H1 (cell line): ENCODE measurements around the gene EGFR. TPM values are rescaled to one million over a fixed set of nuclear protein-coding genes. Genes with fewer than 3 reads are reported as not detected.

Experiments used
- CTCF ChIA-PET: fragments of 300-600 bp; sonication (Branson Sonifier 250); formaldehyde crosslinking; loops from one replicate; lab custom pipeline; 2021; ENCODE audit not compliant: partially characterized antibody; lab: Charles Lee
- POLR2A ChIA-PET: fragments of 300-600 bp; sonication (Branson Sonifier 250); formaldehyde crosslinking; loops from one replicate; lab custom pipeline; 2021; ENCODE audit warnings: inconsistent platforms; ENCODE audit not compliant: partially characterized antibody; lab: Charles Lee
- DNase-seq, 2 experiments: peaks; one replicate each; pipeline versions ENCODE4 v3.0.0 to v3.0.0-alpha.2; 2010 to 2022; ENCODE audit warnings: low spot score in 2 of 2, low read depth in 1 of 2, mixed read lengths in 1 of 2
- FAIRE-seq: peaks from 2 replicates; lab custom pipeline; 2011; peaks lifted over from hg19 to GRCh38; lab: Jason Lieb, UNC
- H2AFZ ChIP-seq: 2 replicates; pipeline ENCODE4 v1.8.1; 2012; ENCODE audit warnings: low read length, inconsistent platforms
- H2AK5ac ChIP-seq: 2 replicates; pipeline ENCODE4 v1.6.1; 2013; ENCODE audit warnings: low read depth, low read length
- H2BK120ac ChIP-seq: replicated peaks from 2 replicates; pipeline ENCODE3; 2013; ENCODE audit warnings: low read depth, low read length, inconsistent platforms
- H2BK12ac ChIP-seq: 2 replicates; pipeline ENCODE4 v1.6.1; 2013; ENCODE audit warnings: low read depth, low read length
- H2BK15ac ChIP-seq: 2 replicates; pipeline ENCODE4 v1.6.1; 2013; ENCODE audit warnings: low read length
- H2BK20ac ChIP-seq: 2 replicates; pipeline ENCODE4 v1.6.1; 2013; ENCODE audit warnings: low read length
- H2BK5ac ChIP-seq: 2 replicates; pipeline ENCODE4 v1.6.1; 2013; ENCODE audit warnings: low read depth, low read length
- H3K14ac ChIP-seq: 2 replicates; pipeline ENCODE4 v1.6.1; 2013; ENCODE audit warnings: inconsistent platforms; ENCODE audit not compliant: insufficient read length
- H3K18ac ChIP-seq: 2 replicates; pipeline ENCODE4 v1.6.1; 2013; ENCODE audit warnings: low read length; ENCODE audit errors: extremely low read depth
- H3K23ac ChIP-seq: 2 replicates; pipeline ENCODE4 v1.6.1; 2013; ENCODE audit warnings: inconsistent platforms; ENCODE audit not compliant: insufficient read length
- H3K23me2 ChIP-seq: 2 replicates; pipeline ENCODE4 v1.6.1; 2013; ENCODE audit warnings: low read depth, low read length
- H3K27ac ChIP-seq: 2 replicates; pipeline ENCODE4 v1.6.1; 2011; ENCODE audit warnings: low read depth, low read length, inconsistent platforms
- H3K27me3 ChIP-seq, 4 experiments: replicated peaks in 1 of 4; 1 replicate in 1 of 4; 2 replicates in 3 of 4; pipeline versions ENCODE4 v1.6.1 to v1.8.1; 2011 to 2013; ENCODE audit warnings: low read length in 3 of 4, mild to moderate bottlenecking in 3 of 4, inconsistent platforms in 2 of 4, mixed read lengths in 2 of 4, moderate library complexity in 1 of 4; ENCODE audit not compliant: control insufficient read depth in 3 of 4, insufficient read depth in 3 of 4; ENCODE audit errors: extremely low read depth in 1 of 4
- H3K36me3 ChIP-seq, 4 experiments: 2 replicates each; pipeline versions ENCODE4 v1.6.1 to v1.8.1; 2011 to 2013; ENCODE audit warnings: mild to moderate bottlenecking in 4 of 4, low read length in 3 of 4, moderate library complexity in 2 of 4, control low read depth in 1 of 4, inconsistent platforms in 1 of 4; ENCODE audit not compliant: insufficient read depth in 4 of 4, control insufficient read depth in 2 of 4
- H3K4ac ChIP-seq: replicated peaks from 2 replicates; pipeline ENCODE3; 2013; ENCODE audit warnings: low read length, low read depth, mixed read lengths, inconsistent platforms; ENCODE audit not compliant: insufficient read length
- H3K4me1 ChIP-seq, 4 experiments: replicated peaks in 1 of 4; 1 replicate in 1 of 4; 2 replicates in 3 of 4; pipeline versions ENCODE4 v1.6.1 to v1.8.1; 2011 to 2013; ENCODE audit warnings: low read length in 3 of 4, inconsistent platforms in 2 of 4, mixed read lengths in 1 of 4; ENCODE audit not compliant: insufficient read depth in 4 of 4, control insufficient read depth in 3 of 4
- H3K4me2 ChIP-seq, 2 experiments: 2 replicates each; pipeline versions ENCODE4 v1.6.1 to v1.8.1; 2011 to 2013; ENCODE audit warnings: low read depth in 2 of 2, low read length in 2 of 2, control low read depth in 1 of 2, inconsistent platforms in 1 of 2, mild to moderate bottlenecking in 1 of 2; ENCODE audit not compliant: insufficient read depth in 1 of 2
- H3K4me3 ChIP-seq, 4 experiments: fragments of 200-600, 300-600 bp in 1 of 4; sonication (generic), shearing (Covaris generic), sonication (Bioruptor Twin) in 1 of 4; 2 replicates each; pipeline versions ENCODE4 v1.5.1 to v1.8.1; 2011 to 2016; ENCODE audit warnings: low read length in 4 of 4, low read depth in 3 of 4, control low read depth in 2 of 4, inconsistent platforms in 2 of 4, mild to moderate bottlenecking in 2 of 4, mixed read lengths in 1 of 4, moderate library complexity in 1 of 4; ENCODE audit not compliant: insufficient read depth in 2 of 4; ENCODE audit errors: extremely low read depth in 1 of 4
- H3K56ac ChIP-seq: replicated peaks from 2 replicates; pipeline ENCODE3; 2013; ENCODE audit warnings: low read depth, mild to moderate bottlenecking, mixed read lengths, low read length, inconsistent platforms; ENCODE audit not compliant: insufficient read length
- H3K79me1 ChIP-seq: 2 replicates; pipeline ENCODE4 v1.6.1; 2013; ENCODE audit warnings: low read depth, low read length, control low read depth
- H3K79me2 ChIP-seq, 2 experiments: 2 replicates each; pipeline versions ENCODE4 v1.6.1 to v1.8.1; 2012 to 2013; ENCODE audit warnings: low read length in 2 of 2, mild to moderate bottlenecking in 2 of 2, inconsistent platforms in 1 of 2; ENCODE audit not compliant: insufficient read depth in 2 of 2, control insufficient read depth in 1 of 2
- H3K9ac ChIP-seq, 4 experiments: replicated peaks in 1 of 4; 1 replicate in 1 of 4; 2 replicates in 3 of 4; pipeline versions ENCODE4 v1.6.1 to v1.8.1; 2011 to 2013; ENCODE audit warnings: low read depth in 3 of 4, low read length in 3 of 4, control low read depth in 2 of 4, mild to moderate bottlenecking in 2 of 4, moderate library complexity in 2 of 4, inconsistent platforms in 1 of 4; ENCODE audit errors: extremely low read depth in 1 of 4
- H3K9me3 ChIP-seq, 2 experiments: 2 replicates each; pipeline versions ENCODE4 v1.6.1 to v1.8.1; 2012 to 2013; ENCODE audit warnings: mild to moderate bottlenecking in 2 of 2, moderate library complexity in 2 of 2, control low read depth in 1 of 2, inconsistent platforms in 1 of 2, low read depth in 1 of 2, low read length in 1 of 2, mixed read lengths in 1 of 2; ENCODE audit not compliant: insufficient read depth in 2 of 2
- H4K20me1 ChIP-seq, 2 experiments: replicated peaks in 1 of 2; 2 replicates each; pipeline versions ENCODE3 to v1.8.1; 2011 to 2013; ENCODE audit warnings: inconsistent platforms in 2 of 2, low read length in 2 of 2, mild to moderate bottlenecking in 1 of 2; ENCODE audit not compliant: insufficient read depth in 2 of 2, control insufficient read depth in 1 of 2
- H4K5ac ChIP-seq: 2 replicates; pipeline ENCODE4 v1.6.1; 2013; ENCODE audit warnings: low read length, low read depth, mixed read lengths, inconsistent platforms; ENCODE audit not compliant: insufficient read length
- H4K8ac ChIP-seq: 2 replicates; pipeline ENCODE4 v1.8.0; 2013; ENCODE audit warnings: mild to moderate bottlenecking, moderate library complexity, low read length, inconsistent platforms; ENCODE audit not compliant: insufficient read depth; ENCODE audit errors: extremely low read depth
- H4K91ac ChIP-seq: replicated peaks from 2 replicates; pipeline ENCODE3; 2013; ENCODE audit warnings: low read length, mixed read lengths, inconsistent platforms; ENCODE audit not compliant: insufficient read length
- ASH2L ChIP-seq: fragments of 200-600, 300-600 bp; sonication (generic); IDR thresholded peaks from one replicate; pipeline ENCODE4 v1.7.1; 2017; ENCODE audit warnings: low read length
- BACH1 ChIP-seq: IDR thresholded peaks from 2 replicates; pipeline ENCODE4 v1.6.1; 2012; ENCODE audit warnings: low read length, improper control_type of control experiment
- CREB1 ChIP-seq: IDR thresholded peaks from 2 replicates; pipeline ENCODE4 v1.6.1; 2012; ENCODE audit warnings: inconsistent platforms
- JUN ChIP-seq: IDR thresholded peaks from 2 replicates; pipeline ENCODE4 v1.6.1; 2011; ENCODE audit warnings: low read depth, mild to moderate bottlenecking, improper control_type of control experiment, low read length
- KDM1A ChIP-seq: fragments of 200-600, 300-600 bp; sonication (generic); IDR thresholded peaks from 2 replicates; pipeline ENCODE4 v1.7.1; 2016; ENCODE audit warnings: mild to moderate bottlenecking, low read length, borderline replicate concordance
- KDM5A ChIP-seq: fragments of 200-600 bp; IDR thresholded peaks from 2 replicates; pipeline ENCODE4 v1.7.1; 2012; ENCODE audit warnings: mild to moderate bottlenecking, low read length, inconsistent platforms, mixed read lengths
- MAFK ChIP-seq: IDR thresholded peaks from 2 replicates; pipeline ENCODE4 v1.6.1; 2012; ENCODE audit warnings: low read depth, mild to moderate bottlenecking, improper control_type of control experiment, low read length
- SIX5 ChIP-seq: IDR thresholded peaks from 2 replicates; pipeline ENCODE4 v1.6.1; 2011; ENCODE audit warnings: mild to moderate bottlenecking, low read depth, low read length
- WGBS, 2 experiments: shearing (Covaris generic) in 1 of 2; methylation state at CpG; one replicate each; pipeline versions ENCODE4 v1.1.6 to v1.1.7; 2013 to 2015; ENCODE audit warnings: low lambda C conversion rate in 2 of 2, mixed read lengths in 2 of 2, inconsistent platforms in 1 of 2, low coverage in 1 of 2, missing lambda C conversion rate in 1 of 2; ENCODE audit not compliant: insufficient replicate concordance in 2 of 2, insufficient coverage in 1 of 2, insufficient read length in 1 of 2; ENCODE audit errors: extremely low coverage in 1 of 2, missing lambda C conversion rate in 1 of 2; 5-methylcytosine and 5-hydroxymethylcytosine counted together
- polyA plus RNA-seq, 7 experiments: library from polyadenylated mRNA; depleted of rRNA in 3 of 7; stranded (reverse) in 5 of 7; unstranded in 2 of 7; fragments of >200 nt in 5 of 7; fragments of 200-250 nt in 2 of 7; gene quantifications; 1 replicate in 5 of 7; 2 replicates in 1 of 7; 4 replicates in 1 of 7; pipeline versions ENCODE4 v1.2.1 to v1.2.3, GENCODE V29; 2011 to 2013; ENCODE audit warnings: missing spikeins in 2 of 7, mixed read lengths in 2 of 7
- total RNA-seq: library from RNA; stranded (reverse); fragmentation: NEBNext Ultra II Directional; extraction: Animal tissue kit (Norgen Biotek cat#: 25700); gene quantifications from 2 replicates; pipeline ENCODE4 v1.2.1, GENCODE V29; 2021
- TF ChIP-seq, protein P1 (sequence below): IDR thresholded peaks from 2 replicates; pipeline ENCODE4 v1.6.1; 2011; ENCODE audit warnings: low read depth, mild to moderate bottlenecking, low read length; ENCODE audit not compliant: insufficient read depth

The EGFR gene
- total and polyA plus RNA-seq, 2 of the 8 experiments (the other 6 are each of a cell fraction or from before 2014, with no cell fraction given): 1.9 to 5.8 TPM

DNA sequence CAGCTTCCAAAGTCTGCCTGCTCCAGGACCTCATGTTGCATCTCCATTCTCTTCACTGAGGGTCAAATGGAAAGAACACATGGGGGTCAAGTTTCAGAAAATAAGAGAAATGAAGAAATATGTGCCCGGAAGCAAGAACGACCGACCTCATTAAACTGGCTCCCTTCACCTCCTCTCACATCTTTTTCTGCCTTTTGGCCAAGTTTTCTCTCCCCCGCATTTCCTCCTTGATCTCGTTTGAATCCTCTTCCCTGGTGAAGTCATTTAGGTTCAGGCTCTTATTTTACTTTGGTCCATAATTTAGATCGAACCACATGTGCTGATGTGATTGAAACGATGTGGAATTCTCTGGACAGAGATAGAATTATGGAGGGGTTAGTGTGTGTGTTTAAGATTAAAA, 44.2 kb downstream of the EGFR start:
- Histone ChIP-seq H3K18ac (no peak overlapping the region), H2BK15ac (no peak overlapping the region), H3K4ac (no peak overlapping the region), H3K9ac (no peak overlapping the region), H2BK12ac (no peak overlapping the region), H2BK5ac (no peak overlapping the region), H3K23me2 (no peaks in the 10 kb centered on the region), H2AFZ (no peak overlapping the region), H3K4me1 (peaks cover 0 to 9% (median 3%) of the 10 kb centered on the region in 4 experiments; a peak in 5 of 7 replicates), H3K4me3 (no peak overlapping the region), H2AK5ac (no peak overlapping the region), H3K36me3 (no peaks in the 10 kb centered on the region), H3K79me1 (0 out of 2 replicates have a peak, but pooled peaks cover 2% of the 10 kb centered on the region), H3K23ac (no peak overlapping the region), H2BK20ac (no peak overlapping the region), H3K14ac (no peak overlapping the region), H3K79me2 (no peaks in the 10 kb centered on the region), H3K27ac (no peak overlapping the region), H4K5ac (no peak overlapping the region), H2BK120ac (no peak overlapping the region), H4K8ac (no peak overlapping the region), H4K91ac (no peak overlapping the region), H3K4me2 (no peak overlapping the region), H3K9me3 (no peaks in the 10 kb centered on the region), H4K20me1 (peaks cover 0 to 3% of the 10 kb centered on the region in 2 experiments), H3K27me3 (no peaks in the 10 kb centered on the region), H3K56ac (no peak overlapping the region)
- WGBS, 2 experiments: 93% methylated on average over 7 of the region's 7 CpGs; no CpG with 5 or more reads in 1 of the 2 experiments
- DNase-seq: no peak
- CTCF ChIA-PET: interaction anchor here (0.7 kb wide), 1 partner anchor 49 kb away, joined by 3 read pairs; no protein-coding TSS in a partner anchor
- POLR2A ChIA-PET: no interaction called here
- TF ChIP-seq KDM5A (no peak), ASH2L (no peak), MAFK (no peak), SIX5 (no peak), BACH1 (no peak), KDM1A (no peak), CREB1 (no peak), JUN (no peak)
- TF ChIP-seq, protein P1, sequence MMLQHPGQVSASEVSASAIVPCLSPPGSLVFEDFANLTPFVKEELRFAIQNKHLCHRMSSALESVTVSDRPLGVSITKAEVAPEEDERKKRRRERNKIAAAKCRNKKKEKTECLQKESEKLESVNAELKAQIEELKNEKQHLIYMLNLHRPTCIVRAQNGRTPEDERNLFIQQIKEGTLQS: no peak
- no peak for FAIRE-seq
